K562 (cell line): ENCODE data around the gene ACP5. TPM values are rescaled to one million over a fixed set of nuclear protein-coding genes. Genes with fewer than 3 reads are reported as not detected.
A peak's percentile ranks its signal among the peaks of the same experiment; 100 is the strongest.

ENCODE experiments used
- ADNP ChIP-seq: fragments of 200-800 bp; sonication (Bioruptor generic); IDR thresholded peaks from 2 replicates; pipeline ENCODE4 v1.6.1; 2016; ENCODE audit warnings: missing genetic modification characterization, missing compliant biosample characterization
- BRD4 ChIP-seq: fragments of 200-600 bp; sonication (generic); IDR thresholded peaks from 2 replicates; pipeline ENCODE4 v1.6.1; 2017; ENCODE audit warnings: inconsistent platforms
- CBX5 ChIP-seq: IDR thresholded peaks from 2 replicates; pipeline ENCODE4 v1.6.1; 2014; ENCODE audit warnings: low read depth, borderline replicate concordance
- COPS2 ChIP-seq: fragments of 450-650 bp; conservative IDR thresholded peaks from 2 replicates; pipeline ENCODE4 v1.6.1; 2016; ENCODE audit warnings: mild to moderate bottlenecking, moderate library complexity
- DIDO1 ChIP-seq: fragments of 450-650 bp; IDR thresholded peaks from 2 replicates; pipeline ENCODE4 v1.6.1; 2016; ENCODE audit warnings: low read depth, missing biosample characterization, missing genetic modification characterization
- KLF6 ChIP-seq: fragments of 250-450 bp; sonication (Bioruptor Pico); IDR thresholded peaks from 2 replicates; pipeline ENCODE4 v1.4.0; 2020; ENCODE audit warnings: mild to moderate bottlenecking, moderate library complexity, borderline replicate concordance
- NCOA2 ChIP-seq, 2 experiments: fragments of 450-650 bp; IDR thresholded peaks; 2 replicates each; pipeline ENCODE4 v1.6.1; 2018; ENCODE audit warnings: mild to moderate bottlenecking in 2 of 2, moderate library complexity in 1 of 2; ENCODE audit not compliant: partially characterized antibody in 2 of 2
- NCOR1 ChIP-seq: fragments of 450-650 bp; IDR thresholded peaks from 2 replicates; pipeline ENCODE4 v1.6.1; 2016; ENCODE audit warnings: mild to moderate bottlenecking, moderate library complexity
- POLR2AphosphoS2 ChIP-seq: IDR thresholded peaks from 2 replicates; pipeline ENCODE4 v1.6.1; 2012; ENCODE audit warnings: low read length, improper control_type of control experiment
- SLC30A9 ChIP-seq: fragments of 250-450 bp; sonication (Bioruptor Pico); IDR thresholded peaks from 2 replicates; pipeline ENCODE4 v1.8.0; 2022; ENCODE audit warnings: mild to moderate bottlenecking, moderate library complexity
- ZNF121 ChIP-seq: sonication (generic); formaldehyde crosslinking; conservative IDR thresholded peaks from 2 replicates; pipeline ENCODE4 v1.8.0; 2022; ENCODE audit warnings: missing genetic modification reagents
- polyA plus RNA-seq, 8 experiments: library from polyadenylated mRNA; depleted of rRNA in 4 of 8; stranded (reverse) in 5 of 8; unstranded in 3 of 8; fragments of >200 nt; fragmentation: Nextera tagmentation in 2 of 8; fragmentation: Illumina TruSeq in 1 of 8; extraction: Ambion mirVana in 2 of 8; extraction: Trizol in 1 of 8; gene quantifications; 2 replicates each; pipeline versions ENCODE4 v1.2.1 to v1.2.3, GENCODE V29; 2011 to 2014; ENCODE audit warnings: inconsistent platforms in 1 of 8, missing spikeins in 1 of 8
- total RNA-seq, 7 experiments: library from RNA; depleted of rRNA in 6 of 7; stranded (reverse); fragments of >200 nt in 6 of 7; fragmentation: Illumina TruSeq in 2 of 7; extraction: Trizol in 2 of 7; gene quantifications; 2 replicates each; pipeline versions ENCODE4 v1.2.1 to v1.2.3, GENCODE V29; 2011 to 2021; ENCODE audit warnings: low replicate concordance in 1 of 7
- TF ChIP-seq, protein P1 (sequence below): fragments of 250-450 bp; sonication (Bioruptor Pico); IDR thresholded peaks from 2 replicates; pipeline ENCODE4 v1.5.0; 2020; ENCODE audit warnings: mild to moderate bottlenecking, borderline replicate concordance
- TF ChIP-seq, protein P2 (sequence below): sonication (generic); formaldehyde crosslinking; IDR thresholded peaks from 2 replicates; pipeline ENCODE4 v1.8.1; 2022; ENCODE audit warnings: missing genetic modification reagents
- TF ChIP-seq, protein P3 (sequence below): fragments of 250-450 bp; sonication (Bioruptor Pico); IDR thresholded peaks from 2 replicates; pipeline ENCODE4 v1.8.0; 2022; ENCODE audit warnings: inconsistent platforms, mild to moderate bottlenecking, moderate library complexity, borderline replicate concordance
- TF ChIP-seq, protein P4 (sequence below): sonication (generic); formaldehyde crosslinking; IDR thresholded peaks from 2 replicates; pipeline ENCODE4 v1.4.0; 2020; ENCODE audit warnings: mild to moderate bottlenecking, missing genetic modification reagents

The ACP5 gene
- total and polyA plus RNA-seq, 9 of the 15 experiments (the other 6 are each of a cell fraction or from before 2014, with no cell fraction given), result 0.06 to 1.1 (median 0.31) TPM; not detected in 1

DNA sequence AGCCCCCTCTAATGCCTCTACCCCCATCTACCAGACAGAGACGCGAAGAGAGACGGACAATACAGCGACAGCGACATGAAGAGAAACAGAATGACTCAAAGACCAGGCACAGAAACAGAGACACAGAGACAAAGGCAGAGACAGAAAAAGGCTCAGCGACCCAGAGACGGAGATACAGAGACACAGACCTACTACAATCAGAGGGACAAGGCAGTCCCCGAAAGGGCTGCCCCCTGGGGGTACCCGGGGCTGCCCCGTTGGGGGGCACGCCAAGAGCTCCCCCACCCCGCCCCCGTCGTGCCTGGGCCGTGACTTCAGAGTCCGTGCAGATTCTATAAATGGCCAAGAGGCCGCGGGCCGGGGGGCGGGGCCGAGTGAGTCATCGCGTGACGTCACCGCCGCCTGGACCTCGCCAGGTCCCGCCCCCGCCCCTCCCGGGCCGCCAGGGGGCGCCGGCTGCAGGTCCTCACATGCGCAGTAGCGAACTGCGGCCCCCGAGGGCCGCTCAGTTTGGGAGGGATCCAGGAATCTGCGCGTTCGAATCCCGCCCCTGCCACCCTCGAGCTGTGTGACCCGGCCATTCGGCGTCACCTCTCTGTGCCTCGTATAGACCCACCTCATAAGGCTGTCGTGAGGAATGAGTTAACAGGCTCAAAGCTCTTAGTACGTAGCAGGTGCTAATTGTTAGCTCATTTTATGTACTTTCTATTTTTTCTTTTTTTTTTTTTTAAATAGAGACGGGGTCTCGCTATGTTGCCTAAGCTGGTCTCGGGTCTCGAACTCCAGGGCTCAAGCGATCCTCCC lies 41.5 kb downstream of the ACP5 start (continued):
- TF ChIP-seq, protein P1, sequence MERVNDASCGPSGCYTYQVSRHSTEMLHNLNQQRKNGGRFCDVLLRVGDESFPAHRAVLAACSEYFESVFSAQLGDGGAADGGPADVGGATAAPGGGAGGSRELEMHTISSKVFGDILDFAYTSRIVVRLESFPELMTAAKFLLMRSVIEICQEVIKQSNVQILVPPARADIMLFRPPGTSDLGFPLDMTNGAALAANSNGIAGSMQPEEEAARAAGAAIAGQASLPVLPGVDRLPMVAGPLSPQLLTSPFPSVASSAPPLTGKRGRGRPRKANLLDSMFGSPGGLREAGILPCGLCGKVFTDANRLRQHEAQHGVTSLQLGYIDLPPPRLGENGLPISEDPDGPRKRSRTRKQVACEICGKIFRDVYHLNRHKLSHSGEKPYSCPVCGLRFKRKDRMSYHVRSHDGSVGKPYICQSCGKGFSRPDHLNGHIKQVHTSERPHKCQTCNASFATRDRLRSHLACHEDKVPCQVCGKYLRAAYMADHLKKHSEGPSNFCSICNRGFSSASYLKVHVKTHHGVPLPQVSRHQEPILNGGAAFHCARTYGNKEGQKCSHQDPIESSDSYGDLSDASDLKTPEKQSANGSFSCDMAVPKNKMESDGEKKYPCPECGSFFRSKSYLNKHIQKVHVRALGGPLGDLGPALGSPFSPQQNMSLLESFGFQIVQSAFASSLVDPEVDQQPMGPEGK (CRISPR knock-in tag), result no peak
- TF ChIP-seq, protein P2, sequence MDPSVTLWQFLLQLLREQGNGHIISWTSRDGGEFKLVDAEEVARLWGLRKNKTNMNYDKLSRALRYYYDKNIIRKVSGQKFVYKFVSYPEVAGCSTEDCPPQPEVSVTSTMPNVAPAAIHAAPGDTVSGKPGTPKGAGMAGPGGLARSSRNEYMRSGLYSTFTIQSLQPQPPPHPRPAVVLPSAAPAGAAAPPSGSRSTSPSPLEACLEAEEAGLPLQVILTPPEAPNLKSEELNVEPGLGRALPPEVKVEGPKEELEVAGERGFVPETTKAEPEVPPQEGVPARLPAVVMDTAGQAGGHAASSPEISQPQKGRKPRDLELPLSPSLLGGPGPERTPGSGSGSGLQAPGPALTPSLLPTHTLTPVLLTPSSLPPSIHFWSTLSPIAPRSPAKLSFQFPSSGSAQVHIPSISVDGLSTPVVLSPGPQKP (CRISPR knock-in tag), result no peak
- no peak for TF ChIP-seq SLC30A9
- no peak for TF ChIP-seq DIDO1 (tag)
- no peak for TF ChIP-seq KLF6 (CRISPR knock-in tag)
- TF ChIP-seq ZNF121 (CRISPR knock-in tag), result no peak
- TF ChIP-seq POLR2AphosphoS2, result no peak
- TF ChIP-seq NCOA2 (IDR thresholded peaks at IDR 0.05; ENCODE audit: partially characterized antibody in 2 of 2), result no peak
- TF ChIP-seq CBX5, result no peak
- TF ChIP-seq COPS2, result no peak
- TF ChIP-seq ADNP, result peak; percentile 100
- TF ChIP-seq, protein P3, sequence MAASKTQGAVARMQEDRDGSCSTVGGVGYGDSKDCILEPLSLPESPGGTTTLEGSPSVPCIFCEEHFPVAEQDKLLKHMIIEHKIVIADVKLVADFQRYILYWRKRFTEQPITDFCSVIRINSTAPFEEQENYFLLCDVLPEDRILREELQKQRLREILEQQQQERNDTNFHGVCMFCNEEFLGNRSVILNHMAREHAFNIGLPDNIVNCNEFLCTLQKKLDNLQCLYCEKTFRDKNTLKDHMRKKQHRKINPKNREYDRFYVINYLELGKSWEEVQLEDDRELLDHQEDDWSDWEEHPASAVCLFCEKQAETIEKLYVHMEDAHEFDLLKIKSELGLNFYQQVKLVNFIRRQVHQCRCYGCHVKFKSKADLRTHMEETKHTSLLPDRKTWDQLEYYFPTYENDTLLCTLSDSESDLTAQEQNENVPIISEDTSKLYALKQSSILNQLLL (CRISPR knock-in tag), result no peak
- TF ChIP-seq, protein P4, sequence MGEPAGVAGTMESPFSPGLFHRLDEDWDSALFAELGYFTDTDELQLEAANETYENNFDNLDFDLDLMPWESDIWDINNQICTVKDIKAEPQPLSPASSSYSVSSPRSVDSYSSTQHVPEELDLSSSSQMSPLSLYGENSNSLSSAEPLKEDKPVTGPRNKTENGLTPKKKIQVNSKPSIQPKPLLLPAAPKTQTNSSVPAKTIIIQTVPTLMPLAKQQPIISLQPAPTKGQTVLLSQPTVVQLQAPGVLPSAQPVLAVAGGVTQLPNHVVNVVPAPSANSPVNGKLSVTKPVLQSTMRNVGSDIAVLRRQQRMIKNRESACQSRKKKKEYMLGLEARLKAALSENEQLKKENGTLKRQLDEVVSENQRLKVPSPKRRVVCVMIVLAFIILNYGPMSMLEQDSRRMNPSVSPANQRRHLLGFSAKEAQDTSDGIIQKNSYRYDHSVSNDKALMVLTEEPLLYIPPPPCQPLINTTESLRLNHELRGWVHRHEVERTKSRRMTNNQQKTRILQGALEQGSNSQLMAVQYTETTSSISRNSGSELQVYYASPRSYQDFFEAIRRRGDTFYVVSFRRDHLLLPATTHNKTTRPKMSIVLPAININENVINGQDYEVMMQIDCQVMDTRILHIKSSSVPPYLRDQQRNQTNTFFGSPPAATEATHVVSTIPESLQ (CRISPR knock-in tag), result no peak
- 0 out of 2 replicates have a peak, but pooled peaks have one; percentile 43 for TF ChIP-seq NCOR1
- no peak for TF ChIP-seq BRD4
